Right lobe of liver (tissue), 6 donors: ENCODE data around the gene SNAPC1. TPM values are rescaled to one million over a fixed set of nuclear protein-coding genes. Genes with fewer than 3 reads are reported as not detected.

Experiments used
- ATAC-seq, 4 donors: fragments of 200-7000 bp; cut with Tn5 transposase; one replicate each; pipeline ENCODE4 v1.9.1; 2020; ENCODE audit warnings: mild to moderate bottlenecking in 4 of 4, moderate library complexity in 4 of 4
- DNase-seq, 3 donors: peaks; one replicate each; pipeline ENCODE4 v3.0.0-alpha.2; 2020
- H3K27ac ChIP-seq, 3 donors: fragments of 200-600 bp; one replicate each; pipeline ENCODE4 v1.8.0; 2022
- H3K27me3 ChIP-seq, 2 donors: fragments of 200-600 bp; one replicate each; pipeline ENCODE4 v1.8.0; 2022
- H3K36me3 ChIP-seq, 4 donors: fragments of 200-600 bp; sonication (generic) in 1 of 4; one replicate each; pipeline versions ENCODE4 v1.5.1 to v1.8.0; 2017 to 2022; ENCODE audit warnings: control low read depth in 1 of 4
- H3K4me1 ChIP-seq, 4 donors: fragments of 200-600 bp; sonication (generic) in 1 of 4; one replicate each; pipeline versions ENCODE4 v1.5.1 to v1.8.0; 2017 to 2022; ENCODE audit warnings: control low read depth in 1 of 4
- H3K4me3 ChIP-seq, 3 donors: fragments of 200-600 bp; one replicate each; pipeline ENCODE4 v1.8.0; 2022
- H3K9me3 ChIP-seq, 4 donors: fragments of 200-600 bp; sonication (generic) in 1 of 4; one replicate each; pipeline versions ENCODE4 v1.5.1 to v1.8.0; 2017 to 2022; ENCODE audit warnings: control low read depth in 1 of 4
- POLR2A ChIP-seq: fragments of 450-650 bp; IDR thresholded peaks from one replicate; pipeline ENCODE4 v1.6.1; 2017; ENCODE audit warnings: antibody characterized with exemption, mild to moderate bottlenecking
- WGBS: methylation state at CpG from one replicate; pipeline ENCODE4 v1.1.6; 2018; ENCODE audit warnings: low coverage, low lambda C conversion rate; ENCODE audit not compliant: insufficient coverage; ENCODE audit errors: missing lambda C conversion rate; 5-methylcytosine and 5-hydroxymethylcytosine counted together
- intact Hi-C, 2 donors: fragments of 100-400 bp; cut with DNase I; formaldehyde crosslinking; loops; one replicate each; pipeline versions ENCODE4 v1.11.2 to v1.14.1; 2022
- total RNA-seq, 6 experiments: library from RNA; depleted of rRNA in 2 of 6; stranded (reverse); fragments of >200 nt in 2 of 6; fragmentation: NEBNext Ultra II Directional in 3 of 6; extraction: Animal tissue kit (Norgen Biotek cat#: 25700) in 3 of 6; gene quantifications; one replicate each; pipeline versions ENCODE4 v1.1.0 to v1.2.4, GENCODE V29; 2016 to 2023
- TF ChIP-seq, protein P1 (sequence below), 4 donors: fragments of 200-600 bp in 3 of 4; fragments of 450-650 bp in 1 of 4; IDR thresholded peaks; one replicate each; pipeline versions ENCODE4 v1.5.1 to v1.8.0; 2016 to 2022; ENCODE audit warnings: antibody characterized with exemption in 4 of 4, mild to moderate bottlenecking in 2 of 4
- donor health status: DM: no; HTN: yes; CAD: no.
- donor health status: DM: no; HTN: no; CAD: no.
- donor health status: DM: no; HTN: no; CAD: no.
- donor health status: DM: no; HTN: yes; CAD: no.
- donor health status: DM: no; HTN: yes; CAD: no.

The SNAPC1 gene
- total RNA-seq, 6 experiments from 2014 or later, result 0.88 to 2.0 (median 1.8) TPM

DNA sequence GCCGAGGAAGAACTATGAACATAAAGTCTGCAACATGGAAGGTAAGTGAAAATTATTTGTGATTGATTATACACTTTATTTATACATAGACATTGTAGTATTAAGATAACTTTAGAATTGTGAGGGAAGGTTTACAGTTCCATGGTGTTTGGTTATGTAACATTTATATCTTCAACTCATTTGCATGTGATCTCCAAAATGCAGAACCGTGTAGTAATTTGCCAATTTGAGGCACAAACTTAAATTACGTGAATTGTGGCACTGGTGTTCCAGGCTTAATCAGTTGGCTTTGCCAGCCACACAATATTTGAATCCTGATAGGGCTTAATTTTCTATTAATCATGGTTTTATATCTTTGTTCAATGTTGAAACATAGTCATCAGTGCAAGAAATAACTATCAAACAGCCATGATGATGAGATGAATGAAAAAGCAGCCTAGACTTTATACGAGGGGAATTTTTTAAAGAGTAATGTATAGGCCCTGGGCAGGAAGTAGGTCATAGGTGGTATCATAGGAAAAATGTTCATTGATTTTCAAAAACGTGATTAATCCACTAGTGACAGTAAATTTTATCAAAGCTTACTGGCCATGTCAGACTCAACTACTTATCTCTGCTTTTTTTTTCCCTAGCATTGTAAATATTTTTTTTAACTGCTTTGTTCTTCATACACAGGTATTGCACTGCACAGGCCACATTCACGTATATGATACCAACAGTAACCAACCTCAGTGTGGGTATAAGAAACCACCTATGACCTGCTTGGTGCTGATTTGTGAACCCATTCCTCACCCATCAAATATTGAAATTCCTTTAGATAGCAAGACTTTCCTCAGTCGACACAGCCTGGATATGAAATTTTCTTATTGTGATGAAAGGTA is 35.2 kb upstream of the SNAPC1 start:
- no peaks in the 10 kb centered on the region for H3K9me3 ChIP-seq
- whole genome bisulfite sequencing, result 76% methylated on average over 7 of the region's 7 CpGs
- H3K27ac ChIP-seq, result no peak overlapping the region
- no peak for TF ChIP-seq POLR2A
- TF ChIP-seq, protein P1, sequence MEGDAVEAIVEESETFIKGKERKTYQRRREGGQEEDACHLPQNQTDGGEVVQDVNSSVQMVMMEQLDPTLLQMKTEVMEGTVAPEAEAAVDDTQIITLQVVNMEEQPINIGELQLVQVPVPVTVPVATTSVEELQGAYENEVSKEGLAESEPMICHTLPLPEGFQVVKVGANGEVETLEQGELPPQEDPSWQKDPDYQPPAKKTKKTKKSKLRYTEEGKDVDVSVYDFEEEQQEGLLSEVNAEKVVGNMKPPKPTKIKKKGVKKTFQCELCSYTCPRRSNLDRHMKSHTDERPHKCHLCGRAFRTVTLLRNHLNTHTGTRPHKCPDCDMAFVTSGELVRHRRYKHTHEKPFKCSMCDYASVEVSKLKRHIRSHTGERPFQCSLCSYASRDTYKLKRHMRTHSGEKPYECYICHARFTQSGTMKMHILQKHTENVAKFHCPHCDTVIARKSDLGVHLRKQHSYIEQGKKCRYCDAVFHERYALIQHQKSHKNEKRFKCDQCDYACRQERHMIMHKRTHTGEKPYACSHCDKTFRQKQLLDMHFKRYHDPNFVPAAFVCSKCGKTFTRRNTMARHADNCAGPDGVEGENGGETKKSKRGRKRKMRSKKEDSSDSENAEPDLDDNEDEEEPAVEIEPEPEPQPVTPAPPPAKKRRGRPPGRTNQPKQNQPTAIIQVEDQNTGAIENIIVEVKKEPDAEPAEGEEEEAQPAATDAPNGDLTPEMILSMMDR (IDR thresholded peaks at IDR 0.05), result no peak
- peaks cover 0 to 61% (median 18%) of the 10 kb centered on the region in 4 donors for H3K36me3 ChIP-seq
- H3K4me3 ChIP-seq, result no peak overlapping the region
- intact Hi-C loops, result no loop called here
- no peaks in the 10 kb centered on the region for H3K27me3 ChIP-seq
- ATAC-seq (no peak), DNase-seq (no peak)
- no peaks in the 10 kb centered on the region for H3K4me1 ChIP-seq

DNA sequence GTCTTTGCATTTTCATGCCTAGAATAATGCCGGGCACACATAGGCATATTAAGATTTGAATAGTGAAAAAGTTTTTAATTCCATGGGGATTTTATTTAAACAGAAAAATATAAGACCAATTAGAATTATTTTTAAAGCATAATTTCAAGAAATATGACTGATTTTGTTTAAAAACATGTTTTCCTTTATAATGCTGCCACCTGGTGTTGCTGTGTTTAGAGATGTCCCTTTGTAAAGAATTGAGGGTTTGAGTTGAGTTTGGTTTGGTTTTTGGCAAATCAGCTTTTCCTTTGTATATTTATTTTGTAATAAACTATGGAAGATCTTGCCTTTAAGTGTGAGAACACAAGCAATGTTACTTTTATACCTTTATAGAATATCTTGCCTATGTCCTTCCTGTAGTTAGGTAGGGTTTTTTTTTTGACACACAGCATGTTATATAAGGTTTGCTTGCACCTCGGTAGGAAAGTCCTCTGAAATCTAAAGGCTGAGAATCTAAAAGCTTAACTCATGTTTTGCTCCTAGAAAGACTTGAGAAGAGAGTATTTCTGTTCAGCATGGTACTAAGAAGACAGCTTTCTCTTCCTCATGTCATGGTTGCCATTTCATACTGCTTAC is 31.4 kb upstream of the SNAPC1 start:
- Histone ChIP-seq H3K27me3 (no peaks in the 10 kb centered on the region), H3K9me3 (no peaks in the 10 kb centered on the region), H3K27ac (no peak overlapping the region), H3K4me1 (no peaks in the 10 kb centered on the region), H3K36me3 (peaks cover 0 to 79% (median 25%) of the 10 kb centered on the region in 4 donors), H3K4me3 (no peak overlapping the region)
- TF ChIP-seq POLR2A, result no peak
- TF ChIP-seq, protein P1 (IDR thresholded peaks at IDR 0.05), result peak; percentile 42 to 62 (median 58)
- WGBS, result 64% methylated on average over 2 of the region's 2 CpGs
- intact Hi-C loops, result no loop called here
- no peak for DNase-seq
- ATAC-seq, result peak in 1 of 4 donors; percentile 39

DNA sequence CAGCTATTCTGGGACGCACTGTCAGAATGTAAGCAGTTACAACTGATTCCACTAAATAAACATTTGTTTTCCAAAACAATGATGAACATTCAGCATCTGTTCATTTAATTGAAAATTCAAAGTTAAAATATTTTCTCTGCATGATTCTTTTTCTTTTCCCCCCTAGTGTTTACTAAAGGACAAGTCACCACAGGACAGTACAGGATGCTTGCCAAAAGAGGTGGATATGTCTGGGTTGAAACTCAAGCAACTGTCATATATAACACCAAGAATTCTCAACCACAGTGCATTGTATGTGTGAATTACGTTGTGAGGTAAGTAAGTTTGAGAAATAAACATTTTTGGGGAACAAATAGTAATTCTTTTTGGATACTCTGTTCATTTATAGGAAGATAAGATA is 28.2 kb upstream of the SNAPC1 start:
- no peak overlapping the region for H3K27ac ChIP-seq
- H3K4me1 ChIP-seq, result no peaks in the 10 kb centered on the region
- 84% methylated on average over 2 of the region's 2 CpGs for WGBS
- no peaks in the 10 kb centered on the region for H3K27me3 ChIP-seq
- H3K9me3 ChIP-seq, result no peaks in the 10 kb centered on the region
- peaks cover 0 to 85% (median 21%) of the 10 kb centered on the region in 4 donors for H3K36me3 ChIP-seq
- TF ChIP-seq, protein P1 (IDR thresholded peaks at IDR 0.05), result no peak
- no peak for TF ChIP-seq POLR2A
- intact Hi-C loops, result no loop called here
- H3K4me3 ChIP-seq, result no peak overlapping the region
- ATAC-seq (no peak), DNase-seq (no peak)

DNA sequence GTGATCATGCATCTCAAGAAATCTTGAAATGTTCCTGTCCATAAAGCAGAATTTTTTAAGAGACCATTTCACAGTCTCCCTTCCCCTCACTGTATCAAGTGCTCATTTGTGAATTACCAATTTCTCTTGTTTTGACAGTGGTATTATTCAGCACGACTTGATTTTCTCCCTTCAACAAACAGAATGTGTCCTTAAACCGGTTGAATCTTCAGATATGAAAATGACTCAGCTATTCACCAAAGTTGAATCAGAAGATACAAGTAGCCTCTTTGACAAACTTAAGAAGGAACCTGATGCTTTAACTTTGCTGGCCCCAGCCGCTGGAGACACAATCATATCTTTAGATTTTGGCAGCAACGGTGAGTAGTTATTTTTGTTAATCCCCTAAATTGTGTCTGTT is 25.5 kb upstream of the SNAPC1 start:
- 77% methylated on average over 4 of the region's 4 CpGs for WGBS
- Histone ChIP-seq H3K4me3 (no peak overlapping the region), H3K27me3 (no peaks in the 10 kb centered on the region), H3K4me1 (no peaks in the 10 kb centered on the region), H3K36me3 (peaks cover 0 to 87% (median 28%) of the 10 kb centered on the region in 4 donors), H3K27ac (no peak overlapping the region), H3K9me3 (no peaks in the 10 kb centered on the region)
- intact Hi-C loops, result no loop called here
- ATAC-seq, result no peak
- DNase-seq, result no peak
- no peak for TF ChIP-seq POLR2A
- TF ChIP-seq, protein P1 (IDR thresholded peaks at IDR 0.05), result no peak
